ENCODE data around the gene ADAMTS15.

The ADAMTS15 gene

GRCh38 chr11:130448416-130449309, at the start of gene ADAMTS15:
ADAMTS15 (plus strand) TSS chr11:130448645; CDS start chr11:130448974, 329 bp downstream.
- H3K4me3 ChIP-seq (ENCODE audit: low read depth, low read length) = no peak within 1 kb of the TSS
- TF ChIP-seq CTCF (IDR thresholded peaks at IDR 0.05; ENCODE audit: borderline replicate concordance, insufficient read depth, low read depth, low read length) = no peak

- TF ChIP-seq CTCF (IDR thresholded peaks at IDR 0.05; ENCODE audit: borderline replicate concordance, insufficient read depth, low read depth, low read length) = no peak
- H3K4me3 ChIP-seq (ENCODE audit: low read depth, low read length) = no peak overlapping the region
These were observed 49.2 kb upstream of the ADAMTS15 start for GRCh38 chr11:130399196-130399595.

- no peak for TF ChIP-seq CTCF (IDR thresholded peaks at IDR 0.05; ENCODE audit: borderline replicate concordance, insufficient read depth, low read depth, low read length)
- no peak overlapping the region for H3K4me3 ChIP-seq (ENCODE audit: low read depth, low read length)
These were observed 47.5 kb upstream of the ADAMTS15 start for GRCh38 chr11:130400781-130401483.

- no peak for TF ChIP-seq CTCF (IDR thresholded peaks at IDR 0.05; ENCODE audit: borderline replicate concordance, insufficient read depth, low read depth, low read length)
- H3K4me3 ChIP-seq (ENCODE audit: low read depth, low read length) = no peak overlapping the region
These were observed 45.9 kb upstream of the ADAMTS15 start for GRCh38 chr11:130402570-130402969.

- no peak overlapping the region for H3K4me3 ChIP-seq (ENCODE audit: low read depth, low read length)
- no peak for TF ChIP-seq CTCF (IDR thresholded peaks at IDR 0.05; ENCODE audit: borderline replicate concordance, insufficient read depth, low read depth, low read length)
These were observed 45.1 kb upstream of the ADAMTS15 start for GRCh38 chr11:130403271-130403804.

- H3K4me3 ChIP-seq (ENCODE audit: low read depth, low read length) = no peak overlapping the region
These were observed 44.5 kb upstream of the ADAMTS15 start for GRCh38 chr11:130403967-130404366.

More at GRCh38 chr11:130403967-130404366, 44.5 kb upstream of the ADAMTS15 start:
- no peak for TF ChIP-seq CTCF (IDR thresholded peaks at IDR 0.05; ENCODE audit: borderline replicate concordance, insufficient read depth, low read depth, low read length)
